AG04450 (cell line): Measurements from ENCODE around the gene ERCC6. TPM values are rescaled to one million over a fixed set of nuclear protein-coding genes. Genes with fewer than 3 reads are reported as not detected.

Experiments used
- CTCF ChIA-PET: fragments of 300-600, 350-600 bp; formaldehyde crosslinking; extraction: SDS; loops from one replicate; lab custom pipeline; 2022; ENCODE audit warnings: antibody characterized with exemption, inconsistent platforms; lab: Charles Lee
- POLR2A ChIA-PET: fragments of 350-600 bp; formaldehyde crosslinking; extraction: SDS; loops from one replicate; lab custom pipeline; 2021; ENCODE audit warnings: antibody characterized with exemption, inconsistent platforms; lab: Yijun Ruan, JAX
- DNase-seq: peaks from one replicate; pipeline ENCODE4 v3.0.0-alpha.2; 2011; ENCODE audit warnings: low read depth, low spot score
- H3K27ac ChIP-seq: one replicate; pipeline ENCODE4 v1.5.1; 2012; ENCODE audit warnings: low read depth, low read length, control low read depth
- H3K27me3 ChIP-seq: one replicate; pipeline ENCODE4 v1.6.0; 2012; ENCODE audit warnings: low read length; ENCODE audit not compliant: control insufficient read depth, insufficient read depth
- H3K4me3 ChIP-seq: 2 replicates; pipeline ENCODE4 v1.5.1; 2011; ENCODE audit warnings: mild to moderate bottlenecking, low read depth, low read length, control low read depth
- H3K9me3 ChIP-seq: 2 replicates; pipeline ENCODE4 v1.5.1; 2012; ENCODE audit warnings: low read length; ENCODE audit not compliant: control insufficient read depth, insufficient read depth
- polyA plus RNA-seq: library from polyadenylated mRNA; depleted of rRNA; stranded (reverse); fragments of >200 nt; gene quantifications from 2 replicates; pipeline ENCODE4 v1.2.3, GENCODE V29; 2011
- TF ChIP-seq, protein P1 (sequence below): IDR thresholded peaks from 2 replicates; pipeline ENCODE4 v1.5.1; 2011; ENCODE audit warnings: low read depth, low read length, control low read depth, inconsistent platforms

Gene ERCC6
- polyA plus RNA-seq, 1 experiment, result 9.5 TPM

DNA sequence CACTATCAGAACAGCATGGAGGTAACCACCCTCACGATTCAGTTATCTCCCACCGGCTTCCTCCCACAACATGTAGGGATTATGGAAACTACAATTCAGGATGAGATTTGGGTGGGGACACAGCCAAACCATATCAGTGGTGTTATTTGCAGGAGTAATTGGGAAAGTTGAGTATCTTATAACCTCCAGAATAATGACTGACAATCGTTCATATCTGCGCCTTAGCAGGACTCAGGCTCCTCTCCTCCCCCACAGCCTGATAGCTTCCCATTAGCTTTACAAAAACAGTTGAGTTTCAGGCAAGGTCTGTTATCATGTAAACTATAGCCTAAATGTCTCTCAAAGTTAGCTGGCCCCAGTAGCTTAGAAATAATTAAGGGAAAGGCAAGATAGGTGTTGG lies 3.4 kb upstream of the ERCC6 start:
- TF ChIP-seq, protein P1, sequence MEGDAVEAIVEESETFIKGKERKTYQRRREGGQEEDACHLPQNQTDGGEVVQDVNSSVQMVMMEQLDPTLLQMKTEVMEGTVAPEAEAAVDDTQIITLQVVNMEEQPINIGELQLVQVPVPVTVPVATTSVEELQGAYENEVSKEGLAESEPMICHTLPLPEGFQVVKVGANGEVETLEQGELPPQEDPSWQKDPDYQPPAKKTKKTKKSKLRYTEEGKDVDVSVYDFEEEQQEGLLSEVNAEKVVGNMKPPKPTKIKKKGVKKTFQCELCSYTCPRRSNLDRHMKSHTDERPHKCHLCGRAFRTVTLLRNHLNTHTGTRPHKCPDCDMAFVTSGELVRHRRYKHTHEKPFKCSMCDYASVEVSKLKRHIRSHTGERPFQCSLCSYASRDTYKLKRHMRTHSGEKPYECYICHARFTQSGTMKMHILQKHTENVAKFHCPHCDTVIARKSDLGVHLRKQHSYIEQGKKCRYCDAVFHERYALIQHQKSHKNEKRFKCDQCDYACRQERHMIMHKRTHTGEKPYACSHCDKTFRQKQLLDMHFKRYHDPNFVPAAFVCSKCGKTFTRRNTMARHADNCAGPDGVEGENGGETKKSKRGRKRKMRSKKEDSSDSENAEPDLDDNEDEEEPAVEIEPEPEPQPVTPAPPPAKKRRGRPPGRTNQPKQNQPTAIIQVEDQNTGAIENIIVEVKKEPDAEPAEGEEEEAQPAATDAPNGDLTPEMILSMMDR, result no peak
- POLR2A ChIA-PET, result no interaction called here
- no peaks in the 10 kb centered on the region for H3K27me3 ChIP-seq
- DNase-seq, result no peak
- no peak overlapping the region for H3K27ac ChIP-seq
- H3K9me3 ChIP-seq, result no peaks in the 10 kb centered on the region; the same call in 1 of the 2 replicates
- H3K4me3 ChIP-seq, result no peak overlapping the region
- CTCF ChIA-PET, result interaction anchor here (1.0 kb wide), 1 partner anchor 51 kb away, joined by 3 read pairs; no protein-coding TSS in a partner anchor

DNA sequence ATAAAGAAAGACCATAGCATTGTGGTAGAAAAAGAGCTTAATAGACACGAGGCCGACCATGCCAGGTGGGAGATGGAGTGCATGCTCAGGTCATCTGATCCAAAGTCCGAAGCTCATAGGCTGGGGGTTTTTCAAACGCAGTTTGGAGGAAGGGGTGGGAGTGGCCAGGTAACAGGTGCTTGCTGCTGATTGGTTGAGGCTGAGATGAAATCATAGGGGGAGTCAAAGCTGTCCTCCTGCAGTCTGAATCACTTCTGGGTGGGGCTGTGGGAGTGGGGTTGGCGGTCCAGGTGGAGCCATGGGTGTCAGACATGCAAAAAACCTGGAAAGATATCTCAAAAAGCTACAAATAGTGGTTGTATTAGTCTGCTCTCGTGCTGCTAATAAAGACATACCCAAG lies 2.8 kb upstream of the ERCC6 start:
- Histone ChIP-seq H3K4me3 (no peak overlapping the region), H3K9me3 (no peaks in the 10 kb centered on the region; the same call in 1 of the 2 replicates), H3K27me3 (no peaks in the 10 kb centered on the region), H3K27ac (no peak overlapping the region)
- ChIA-PET CTCF (interaction anchor here (1.0 to 1.4 kb wide), 3 partner anchors 30 to 53 kb away, joined by 3 to 4 read pairs (median 3); no protein-coding TSS in a partner anchor), POLR2A (no interaction called here)
- TF ChIP-seq, protein P1, result no peak
- DNase-seq, result no peak

DNA sequence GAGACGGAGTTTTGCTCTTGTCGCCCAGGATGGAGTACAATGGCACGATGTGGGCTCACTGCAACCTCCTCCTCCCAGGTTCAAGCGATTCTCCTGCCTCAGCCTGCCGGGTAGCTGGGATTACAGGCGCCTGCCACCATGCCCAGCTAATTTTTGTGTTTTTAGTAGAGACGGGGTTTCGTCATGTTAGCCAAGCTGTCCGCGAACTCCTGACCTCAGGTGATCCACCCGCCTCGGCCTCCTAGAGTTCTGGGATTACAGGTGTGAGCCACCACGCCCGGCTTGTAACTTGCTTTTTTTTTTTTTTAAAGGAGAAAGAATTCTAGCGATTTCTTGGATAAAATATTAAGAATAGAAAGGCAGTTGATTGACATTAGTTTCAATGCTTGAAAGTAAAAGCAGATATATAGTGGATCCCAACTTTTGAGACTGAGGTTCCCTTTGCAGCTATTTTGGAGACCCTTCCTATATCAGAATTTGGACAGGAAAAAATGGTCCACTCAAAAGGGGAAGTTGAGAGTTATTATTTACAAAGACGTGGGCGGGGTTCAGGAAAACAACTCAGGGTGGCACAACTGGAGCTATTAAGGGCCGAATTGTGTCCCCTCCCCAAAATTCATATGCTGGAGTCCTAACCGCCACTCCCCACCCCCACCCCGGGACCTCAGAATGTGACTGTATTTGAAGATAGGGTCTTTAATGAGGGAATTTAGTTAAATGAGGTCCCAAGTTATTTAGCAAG lies 1.3 kb upstream of the ERCC6 start:
- TF ChIP-seq, protein P1, result no peak
- ChIA-PET POLR2A (interaction anchor here (0.7 to 2.0 kb wide), 4 partner anchors 10 to 29 kb away, joined by 4 to 10 read pairs (median 4); no protein-coding TSS in a partner anchor), CTCF (interaction anchor here (1.0 to 2.5 kb wide), 6 partner anchors 11 to 884 kb away, joined by 3 to 16 read pairs (median 8); no protein-coding TSS in a partner anchor)
- no peak for DNase-seq
- Histone ChIP-seq H3K4me3 (no peak overlapping the region), H3K9me3 (no peaks in the 10 kb centered on the region; the same call in 1 of the 2 replicates), H3K27ac (no peak overlapping the region), H3K27me3 (no peaks in the 10 kb centered on the region)

DNA sequence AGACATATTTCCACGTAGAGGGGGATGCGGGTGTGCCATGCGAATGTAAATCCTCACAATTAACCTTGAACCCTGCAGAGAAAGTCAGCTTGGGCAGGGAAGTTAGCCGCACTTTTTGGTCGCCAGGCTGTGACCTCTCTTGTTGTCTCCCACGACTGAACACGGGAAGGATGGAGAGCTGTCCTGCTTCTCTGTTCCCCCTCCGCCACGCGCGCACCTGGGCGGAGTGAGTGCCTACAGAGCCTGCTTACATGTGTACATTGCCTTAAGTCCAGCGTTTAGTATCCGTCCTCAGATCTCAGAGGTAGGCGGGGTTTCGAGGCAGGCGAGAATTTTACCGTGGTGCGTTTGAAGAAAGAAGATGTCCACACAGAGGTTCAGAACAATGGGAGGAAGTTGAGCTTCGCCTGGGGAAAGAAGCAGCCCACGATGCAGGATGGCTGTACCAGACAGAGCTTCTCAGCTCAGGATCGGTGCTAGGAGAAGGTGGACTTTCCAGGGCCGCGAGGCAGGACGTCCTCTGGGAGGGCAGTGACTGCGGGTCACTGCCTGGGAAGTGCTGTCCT lies 482 bp upstream of the ERCC6 start:
- Histone ChIP-seq H3K4me3 (peak overlapping the region; percentile 79), H3K9me3 (no peaks in the 10 kb centered on the region; the same call in 1 of the 2 replicates), H3K27ac (peak overlapping the region; percentile 78), H3K27me3 (no peaks in the 10 kb centered on the region)
- CTCF ChIA-PET, result interaction anchor here (1.0 to 2.5 kb wide), 9 partner anchors 9 to 883 kb away, joined by 3 to 16 read pairs (median 5); no protein-coding TSS in a partner anchor
- TF ChIP-seq, protein P1, result no peak
- POLR2A ChIA-PET, result interaction anchor here (0.6 to 2.0 kb wide), 7 partner anchors 9 to 502 kb away, joined by 3 to 10 read pairs (median 4); no protein-coding TSS in a partner anchor
- no peak for DNase-seq
